Heart left ventricle (tissue), 16 donors: ENCODE measurements around the gene RNF225. TPM values are rescaled to one million over a fixed set of nuclear protein-coding genes. Genes with fewer than 3 reads are reported as not detected.

Experiments
- ATAC-seq, 4 donors: fragments of 200-7000 bp; cut with Tn5 transposase; one replicate each; pipeline ENCODE4 v1.9.1; 2020 to 2022; ENCODE audit warnings: moderate library complexity in 4 of 4, mild to moderate bottlenecking in 3 of 4, moderate number of reproducible peaks in 1 of 4
- DNase-seq, 5 donors: peaks; one replicate each; pipeline ENCODE4 v3.0.0-alpha.2; 2020
- H3K27ac ChIP-seq, 12 donors: fragments of 200-600 bp; sonication (generic) in 4 of 12; one replicate each; pipeline versions ENCODE4 v1.5.0 to v1.8.0; 2016 to 2022; ENCODE audit warnings: mild to moderate bottlenecking in 2 of 12
- H3K27me3 ChIP-seq, 9 donors: fragments of 200-600 bp; sonication (generic) in 2 of 9; one replicate each; pipeline versions ENCODE4 v1.5.1 to v1.8.0; 2016 to 2022; ENCODE audit warnings: mild to moderate bottlenecking in 3 of 9
- H3K36me3 ChIP-seq, 9 donors: fragments of 200-600 bp; sonication (generic) in 2 of 9; one replicate each; pipeline versions ENCODE4 v1.5.0 to v1.8.0; 2018 to 2022; ENCODE audit warnings: mild to moderate bottlenecking in 2 of 9
- H3K4me1 ChIP-seq, 12 donors: fragments of 200-600 bp; sonication (generic) in 4 of 12; one replicate each; pipeline versions ENCODE4 v1.5.0 to v1.8.0; 2016 to 2022; ENCODE audit warnings: mild to moderate bottlenecking in 3 of 12
- H3K4me3 ChIP-seq, 12 donors: fragments of 200-600 bp; sonication (generic) in 4 of 12; one replicate each; pipeline versions ENCODE4 v1.5.0 to v1.8.0; 2017 to 2022; ENCODE audit warnings: mild to moderate bottlenecking in 9 of 12, moderate library complexity in 4 of 12
- H3K9me3 ChIP-seq, 12 donors: fragments of 200-600 bp; sonication (generic) in 4 of 12; one replicate each; pipeline versions ENCODE4 v1.5.0 to v1.8.0; 2016 to 2022; ENCODE audit warnings: mild to moderate bottlenecking in 1 of 12
- CTCF ChIP-seq, 12 donors: fragments of 200-600 bp; sonication (generic) in 4 of 12; IDR thresholded peaks; one replicate each; pipeline versions ENCODE4 v1.5.0 to v1.8.0; 2018 to 2022; ENCODE audit warnings: antibody characterized with exemption in 12 of 12, mild to moderate bottlenecking in 5 of 12
- POLR2A ChIP-seq, 2 donors: fragments of 450-650 bp; IDR thresholded peaks; one replicate each; pipeline ENCODE4 v1.6.1; 2017; ENCODE audit warnings: antibody characterized with exemption in 2 of 2, mild to moderate bottlenecking in 2 of 2, moderate library complexity in 2 of 2
- WGBS, 4 donors: extraction: QIAGEN DNeasy Blood & Tissue Kit in 2 of 4; methylation state at CpG; one replicate each; pipeline versions ENCODE4 v1.1.5 to v1.1.7; 2013 to 2018; 5-methylcytosine and 5-hydroxymethylcytosine counted together
- intact Hi-C, 10 donors: fragments of 100-400 bp; cut with DNase I; formaldehyde crosslinking; loops; one replicate each; pipeline versions ENCODE4 v1.11.1 to v1.14.2; 2022
- polyA plus RNA-seq, 2 donors: library from polyadenylated mRNA; stranded (reverse); fragments of 200-250 nt; gene quantifications; one replicate each; pipeline ENCODE4 v1.2.3, GENCODE V29; 2013
- total RNA-seq, 9 donors: library from RNA; depleted of rRNA in 2 of 9; stranded (reverse); fragments of >200 nt in 2 of 9; fragmentation: NEBNext Ultra II Directional in 3 of 9; extraction: Animal tissue kit (Norgen Biotek cat#: 25700) in 3 of 9; gene quantifications; one replicate each; pipeline versions ENCODE4 v1.1.0 to v1.2.4, GENCODE V29; 2016 to 2023
- donor health status: ischemic (EF 13 %, LVEDD 7.1; RV severe dilation, severe dysfunction).
- donor health status: healthy with polysubstance abuse.
- donor health status: DM: no; HTN: yes; CAD: no.
- donor health status: DM: no; HTN: no; CAD: no.
- donor health status: ischemic (EF 25% LVEDD 6.9; RV normal size, moderate dysfunction).
- donor health status: ischemic (EF 25% LVEDD 5.7; RV mildly dilated, moderate dysfunction).
- donor health status: healthy.
- donor health status: DM: yes; HTN: yes; CAD: no.
- donor health status: ischemic (EF 35%, LVEDD 5.7; RV mildly dilated, moderate dysfunction).
- donor health status: nonischemic (EF 11% LVEDD 7.7; RV severe dilation, severe dysfunction).
- donor health status: DM: yes; HTN: yes; CAD: no.
- donor health status: PGD.
- donor health status: ischemic (EF 29% LVEDD 5.4; RV normal size, mild dysfunction).
- donor health status: nonischemic (EF 23%, LVEDD 6.1; RV moderate dilation, normal function).

Gene RNF225
- total and polyA plus RNA-seq, 11 donors = not detected

- WGBS, 4 donors = 0 to 1% (median 0%) methylated on average over 19 to 64 of the region's 64 CpGs
- no peaks in the 10 kb centered on the region for H3K9me3 ChIP-seq
- intact Hi-C loops = loop anchor here in 2 of 10 donors (2.0 kb wide), 2 partner anchors 14 to 60 kb away; partner anchors contain the start of gene ZSCAN22 (in 1 of the 2)
- DNase-seq (peak; percentile 97), ATAC-seq (peak; percentile 95 to 97 (median 96))
- TF ChIP-seq CTCF (IDR thresholded peaks at IDR 0.05) (no peak), POLR2A (IDR thresholded peaks at IDR 0.05) (peak in 1 of 2 donors; percentile 67)
- H3K36me3 ChIP-seq = peaks cover 0 to 38% (median 36%) of the 10 kb centered on the region in 9 donors
- peak within 1 kb of the TSS; percentile 60 to 99 (median 77) for H3K4me3 ChIP-seq
- peaks cover 5 to 42% (median 29%) of the 10 kb centered on the region in 12 donors for H3K4me1 ChIP-seq
- H3K27ac ChIP-seq = peak within 1 kb of the TSS; percentile 81 to 99 (median 97)
- H3K27me3 ChIP-seq = no peaks in the 10 kb centered on the region
Measured at GRCh38 chr19:58386576-58387337, 8.7 kb upstream of the RNF225 start, which contains the start of gene RPS5. RPS5 (plus strand) TSS chr19:58387269; CDS start chr19:58388138, 869 bp downstream.

GRCh38 chr19:58387338-58388174, 7.9 kb upstream of the RNF225 start:
- peaks cover 0 to 46% (median 40%) of the 10 kb centered on the region in 9 donors for H3K36me3 ChIP-seq

GRCh38 chr19:58388175-58388526, 7.3 kb upstream of the RNF225 start:
- Histone ChIP-seq H3K4me3 (peak overlapping the region in 11 of 12 donors; percentile 60 to 99 (median 82)), H3K4me1 (peaks cover 5 to 39% (median 25%) of the 10 kb centered on the region in 12 donors), H3K9me3 (no peaks in the 10 kb centered on the region), H3K27ac (peak overlapping the region in 1 of 12 donors; percentile 98), H3K27me3 (no peaks in the 10 kb centered on the region), H3K36me3 (peaks cover 0 to 52% (median 46%) of the 10 kb centered on the region in 9 donors)
- TF ChIP-seq CTCF (IDR thresholded peaks at IDR 0.05) (no peak), POLR2A (IDR thresholded peaks at IDR 0.05) (no peak)
- DNase-seq (no peak), ATAC-seq (no peak)
- intact Hi-C loops = no loop called here
- 80 to 88% (median 85%) methylated on average over 3 of the region's 3 CpGs for WGBS, 4 donors

More at GRCh38 chr19:58387338-58388174, 7.9 kb upstream of the RNF225 start:
- no peaks in the 10 kb centered on the region for H3K9me3 ChIP-seq
- no peak for DNase-seq
- WGBS, 4 donors = 6 to 9% (median 7%) methylated on average over 32 to 39 of the region's 39 CpGs
- peak overlapping the region in 11 of 12 donors; percentile 90 to 99 (median 98) for H3K27ac ChIP-seq
- ATAC-seq = no peak
- H3K4me3 ChIP-seq = peak overlapping the region; percentile 60 to 99 (median 77)
- peaks cover 5 to 39% (median 25%) of the 10 kb centered on the region in 12 donors for H3K4me1 ChIP-seq
- TF ChIP-seq POLR2A (IDR thresholded peaks at IDR 0.05) (no peak), CTCF (IDR thresholded peaks at IDR 0.05) (no peak)
- H3K27me3 ChIP-seq = no peaks in the 10 kb centered on the region
- intact Hi-C loops = loop anchor here in 2 of 10 donors (2.0 kb wide), 2 partner anchors 13 to 61 kb away; partner anchors contain the start of gene ZSCAN22 (in 1 of the 2)
